ENCODE measurements around the gene FIG4. TPM values are rescaled to one million over a fixed set of nuclear protein-coding genes. Genes with fewer than 3 reads are reported as not detected.
"Not testable (repeated sequence)": the region's sequence is repeated elsewhere in the genome, so short reads cannot be mapped to it uniquely, and the experiment has no call there.

FIG4 gene
- total RNA-seq, 1 donor from 2014 or later, result 8.0 TPM

DNA sequence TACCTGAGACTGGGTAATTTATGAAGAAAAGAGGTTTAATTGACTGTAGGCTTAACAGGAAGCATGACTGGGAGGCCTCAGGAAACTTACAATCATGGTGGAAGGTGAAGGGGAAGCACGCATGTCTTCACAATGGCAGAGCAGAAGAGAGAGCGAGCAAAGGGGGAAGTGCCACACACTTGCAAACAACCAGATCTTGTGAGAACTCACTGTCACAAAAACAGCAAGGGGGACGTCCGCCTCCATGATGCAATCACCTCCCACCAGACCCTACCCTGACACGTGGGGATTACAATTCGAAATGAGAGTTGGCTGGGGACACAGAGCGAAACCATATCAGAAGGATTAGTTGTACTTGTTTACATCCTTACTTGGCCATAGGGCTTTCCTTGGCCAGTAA is 49.7 kb downstream of the FIG4 start:
- H3K27me3 ChIP-seq (ENCODE audit: low read depth), result no peaks in the 10 kb centered on the region
- no peaks in the 10 kb centered on the region for H3K9me3 ChIP-seq (replicated peaks)
- TF ChIP-seq, protein P1, sequence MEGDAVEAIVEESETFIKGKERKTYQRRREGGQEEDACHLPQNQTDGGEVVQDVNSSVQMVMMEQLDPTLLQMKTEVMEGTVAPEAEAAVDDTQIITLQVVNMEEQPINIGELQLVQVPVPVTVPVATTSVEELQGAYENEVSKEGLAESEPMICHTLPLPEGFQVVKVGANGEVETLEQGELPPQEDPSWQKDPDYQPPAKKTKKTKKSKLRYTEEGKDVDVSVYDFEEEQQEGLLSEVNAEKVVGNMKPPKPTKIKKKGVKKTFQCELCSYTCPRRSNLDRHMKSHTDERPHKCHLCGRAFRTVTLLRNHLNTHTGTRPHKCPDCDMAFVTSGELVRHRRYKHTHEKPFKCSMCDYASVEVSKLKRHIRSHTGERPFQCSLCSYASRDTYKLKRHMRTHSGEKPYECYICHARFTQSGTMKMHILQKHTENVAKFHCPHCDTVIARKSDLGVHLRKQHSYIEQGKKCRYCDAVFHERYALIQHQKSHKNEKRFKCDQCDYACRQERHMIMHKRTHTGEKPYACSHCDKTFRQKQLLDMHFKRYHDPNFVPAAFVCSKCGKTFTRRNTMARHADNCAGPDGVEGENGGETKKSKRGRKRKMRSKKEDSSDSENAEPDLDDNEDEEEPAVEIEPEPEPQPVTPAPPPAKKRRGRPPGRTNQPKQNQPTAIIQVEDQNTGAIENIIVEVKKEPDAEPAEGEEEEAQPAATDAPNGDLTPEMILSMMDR (IDR thresholded peaks at IDR 0.05; ENCODE audit: borderline replicate concordance), result no peak
- no peak for DNase-seq
- H3K27ac ChIP-seq (replicated peaks), result no peak overlapping the region
- peaks cover 26% of the 10 kb centered on the region for H3K36me3 ChIP-seq
- H3K4me3 ChIP-seq, result no peak overlapping the region
- intact Hi-C loops (cut with micrococcal nuclease), result no loop called here
- H3K4me1 ChIP-seq, result no peaks in the 10 kb centered on the region

DNA sequence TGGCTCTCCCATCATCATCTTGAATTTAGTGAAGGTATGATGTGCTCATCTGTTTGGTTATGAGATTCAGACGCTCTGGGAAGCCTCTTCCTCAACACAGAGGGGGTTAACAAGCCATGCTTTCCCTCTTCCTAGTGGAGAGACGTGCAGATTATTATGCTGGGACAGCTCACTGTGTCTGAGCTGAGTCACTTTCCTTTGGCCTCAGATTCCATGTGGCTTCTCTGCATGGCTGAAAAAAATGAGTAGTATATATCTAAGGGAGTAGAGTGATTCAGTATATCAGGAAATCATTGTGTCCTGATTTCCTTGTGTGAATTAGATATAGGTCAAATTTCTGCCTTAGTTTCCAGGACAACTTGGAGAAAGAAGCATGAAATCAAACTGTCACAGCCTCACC is 52.6 kb downstream of the FIG4 start:
- Histone ChIP-seq H3K4me1 (no peaks in the 10 kb centered on the region), H3K36me3 (peaks cover 31% of the 10 kb centered on the region), H3K27ac (replicated peaks) (no peak overlapping the region), H3K4me3 (no peak overlapping the region), H3K27me3 (ENCODE audit: low read depth) (no peaks in the 10 kb centered on the region), H3K9me3 (replicated peaks) (no peaks in the 10 kb centered on the region)
- no peak for DNase-seq
- TF ChIP-seq, protein P1 (IDR thresholded peaks at IDR 0.05; ENCODE audit: borderline replicate concordance), result no peak
- intact Hi-C loops (cut with micrococcal nuclease), result no loop called here

DNA sequence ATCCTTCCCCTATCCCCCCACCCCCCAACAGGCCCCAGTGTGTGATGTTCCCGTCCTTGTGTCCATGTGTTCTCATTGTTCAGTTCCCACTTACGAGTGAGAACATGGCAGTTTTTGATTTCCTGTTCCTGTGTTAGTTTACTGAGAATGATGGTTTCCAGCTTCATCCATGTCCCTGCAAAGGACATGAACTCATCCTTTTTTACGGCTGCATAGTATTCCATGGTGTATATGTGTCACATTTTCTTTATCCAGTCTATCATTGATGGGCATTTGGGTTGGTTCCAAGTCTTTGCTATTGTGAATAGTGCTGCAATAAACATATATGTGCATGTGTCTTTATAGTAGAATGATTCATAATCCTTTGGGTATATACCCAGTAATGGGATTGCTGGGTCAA is 53.7 kb downstream of the FIG4 start:
- H3K4me3 ChIP-seq; H3K4me1 ChIP-seq; H3K9me3 ChIP-seq (replicated peaks); DNase-seq; intact Hi-C loops (cut with micrococcal nuclease); H3K27me3 ChIP-seq (ENCODE audit: low read depth); H3K27ac ChIP-seq (replicated peaks): not testable (repeated sequence)
- peaks cover 31% of the 10 kb centered on the region for H3K36me3 ChIP-seq

DNA sequence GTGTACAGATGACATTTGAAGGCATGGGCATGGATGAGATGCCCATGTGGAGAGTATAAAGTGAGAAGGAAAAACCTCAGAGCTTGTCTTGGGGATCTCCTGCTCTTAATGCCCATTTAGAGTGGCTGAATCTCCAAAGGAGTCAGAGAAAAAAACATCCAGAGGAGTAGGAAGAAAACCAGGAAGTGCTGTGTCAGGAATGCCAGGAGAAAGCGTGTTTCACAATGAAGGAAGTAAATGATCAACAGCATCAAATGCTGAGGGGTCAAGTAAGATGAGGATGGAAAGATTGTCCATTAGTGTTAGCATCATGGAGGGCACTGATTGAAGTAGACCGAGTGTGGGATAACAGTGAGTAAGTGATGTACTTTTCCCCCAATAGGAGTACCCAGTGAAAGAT is 56.1 kb downstream of the FIG4 start:
- no peaks in the 10 kb centered on the region for H3K4me1 ChIP-seq
- peaks cover 31% of the 10 kb centered on the region for H3K36me3 ChIP-seq
- no peak for DNase-seq
- no peak overlapping the region for H3K4me3 ChIP-seq
- intact Hi-C loops (cut with micrococcal nuclease), result no loop called here
- H3K27me3 ChIP-seq (ENCODE audit: low read depth), result no peaks in the 10 kb centered on the region
- TF ChIP-seq, protein P1 (IDR thresholded peaks at IDR 0.05; ENCODE audit: borderline replicate concordance), result no peak
- no peak overlapping the region for H3K27ac ChIP-seq (replicated peaks)
- no peaks in the 10 kb centered on the region for H3K9me3 ChIP-seq (replicated peaks)

DNA sequence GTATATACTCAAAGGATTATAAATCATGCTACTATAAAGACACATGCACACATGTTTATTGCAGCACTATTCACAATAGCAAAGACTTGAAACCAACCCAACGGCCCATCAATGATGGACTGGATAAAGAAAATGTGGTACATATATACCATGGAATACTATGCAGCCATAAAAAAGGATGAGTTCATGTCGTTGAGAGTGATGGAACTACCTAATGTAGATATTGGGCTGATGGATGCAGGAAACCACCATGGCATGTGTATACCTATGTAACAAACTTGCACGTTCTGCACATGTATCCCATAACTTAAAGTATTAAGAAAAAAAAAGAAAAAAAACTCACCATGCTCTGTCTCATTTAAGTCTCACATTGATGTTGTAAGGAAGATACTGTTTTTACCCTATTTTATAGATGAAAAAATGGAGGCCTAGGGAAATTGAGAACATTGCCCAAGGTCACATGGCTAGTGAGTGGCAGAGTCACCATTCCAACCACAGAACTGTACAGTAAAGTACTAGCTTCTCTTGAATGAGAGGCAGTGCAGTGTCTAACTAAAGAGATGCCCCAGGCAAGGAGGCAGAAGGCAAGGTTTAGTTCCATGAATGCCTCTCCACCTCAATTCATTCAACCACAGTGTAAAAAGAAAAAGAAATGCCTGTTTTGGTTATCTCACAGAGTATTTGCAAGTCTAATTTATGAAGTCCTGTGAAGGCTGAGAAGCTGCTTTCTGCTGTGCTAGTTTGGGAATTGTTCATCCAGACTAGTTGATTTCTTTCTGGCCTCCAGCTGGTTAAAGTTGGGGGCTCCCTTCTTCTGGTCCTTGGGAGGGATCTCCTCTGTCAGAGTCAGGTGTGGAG is 68.2 kb downstream of the FIG4 start:
- Histone ChIP-seq H3K27me3 (ENCODE audit: low read depth) (no peaks in the 10 kb centered on the region), H3K36me3 (peaks cover 18% of the 10 kb centered on the region), H3K4me3 (no peak overlapping the region), H3K4me1 (peaks cover 12% of the 10 kb centered on the region), H3K9me3 (replicated peaks) (peaks cover 15% of the 10 kb centered on the region), H3K27ac (replicated peaks) (peak overlapping the region; percentile 20)
- TF ChIP-seq, protein P1 (IDR thresholded peaks at IDR 0.05; ENCODE audit: borderline replicate concordance), result no peak
- intact Hi-C loops (cut with micrococcal nuclease), result no loop called here
- no peak for DNase-seq

DNA sequence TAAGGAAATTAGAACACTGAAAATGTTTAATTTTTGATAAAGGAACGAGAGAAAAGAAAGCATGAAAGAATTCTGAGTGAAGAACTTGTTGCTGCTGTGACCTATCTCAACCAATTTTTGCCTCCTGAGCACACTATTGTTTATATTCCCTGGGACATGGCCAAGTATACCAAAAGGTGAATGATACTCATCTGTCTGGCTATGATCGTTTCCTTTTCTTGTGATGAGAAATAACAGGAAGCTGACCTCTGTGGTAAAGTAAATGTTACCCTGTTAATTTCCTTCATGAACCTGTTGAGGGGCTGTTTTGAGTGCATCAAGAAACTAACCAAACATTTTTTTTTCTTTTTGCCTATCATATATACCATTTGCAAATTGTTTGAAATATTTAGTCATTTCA is 69.1 kb downstream of the FIG4 start:
- Histone ChIP-seq H3K9me3 (replicated peaks) (peaks cover 15% of the 10 kb centered on the region), H3K36me3 (peaks cover 22% of the 10 kb centered on the region), H3K27ac (replicated peaks) (peak overlapping the region; percentile 42), H3K27me3 (ENCODE audit: low read depth) (no peaks in the 10 kb centered on the region), H3K4me3 (no peak overlapping the region), H3K4me1 (peaks cover 12% of the 10 kb centered on the region)
- DNase-seq, result no peak
- TF ChIP-seq, protein P1 (IDR thresholded peaks at IDR 0.05; ENCODE audit: borderline replicate concordance), result no peak
- intact Hi-C loops (cut with micrococcal nuclease), result no loop called here

Data from left ventricle myocardium inferior (tissue), 1 donor.